Ascending aorta (tissue), 2 donors: Measurements from ENCODE around the gene SNED1. TPM values are rescaled to one million over a fixed set of nuclear protein-coding genes. Genes with fewer than 3 reads are reported as not detected.

Experiments used
- DNase-seq, 2 donors: peaks; one replicate each; pipeline ENCODE4 v3.0.0-alpha.2; 2019; ENCODE audit warnings: low spot score in 2 of 2
- H3K27ac ChIP-seq, 2 donors: fragments of 200-600 bp; sonication (generic); one replicate each; pipeline ENCODE4 v1.5.1; 2016 to 2017; ENCODE audit warnings: mild to moderate bottlenecking in 1 of 2
- H3K27me3 ChIP-seq: fragments of 200-600 bp; sonication (generic); one replicate; pipeline ENCODE4 v1.5.1; 2017
- H3K36me3 ChIP-seq, 2 donors: fragments of 200-600 bp; sonication (generic); one replicate each; pipeline ENCODE4 v1.5.1; 2016
- H3K4me1 ChIP-seq, 2 donors: fragments of 200-600 bp; sonication (generic); one replicate each; pipeline ENCODE4 v1.5.1; 2016 to 2017; ENCODE audit warnings: mild to moderate bottlenecking in 1 of 2
- H3K4me3 ChIP-seq, 2 donors: fragments of 200-600 bp; sonication (generic); one replicate each; pipeline ENCODE4 v1.5.1; 2016 to 2017; ENCODE audit warnings: mild to moderate bottlenecking in 1 of 2
- H3K9me3 ChIP-seq, 2 donors: fragments of 200-600 bp; sonication (generic); one replicate each; pipeline ENCODE4 v1.5.1; 2016
- intact Hi-C: fragments of 100-400 bp; cut with DNase I; formaldehyde crosslinking; loops from one replicate; pipeline ENCODE4 v1.15.1; 2023
- total RNA-seq: library from RNA; depleted of rRNA; stranded (reverse); fragments of >200 nt; gene quantifications from one replicate; pipeline ENCODE4 v1.1.0, GENCODE V29; 2016
- TF ChIP-seq, protein P1 (sequence below), 3 experiments: fragments of 200-600 bp in 2 of 3; fragments of 450-650 bp in 1 of 3; sonication (generic) in 2 of 3; IDR thresholded peaks; one replicate each; pipeline ENCODE4 v1.5.1; 2016 to 2019; ENCODE audit warnings: antibody characterized with exemption in 3 of 3, mild to moderate bottlenecking in 1 of 3, moderate library complexity in 1 of 3

Gene SNED1
- total RNA-seq, 1 donor from 2014 or later: 84.3 TPM

DNA sequence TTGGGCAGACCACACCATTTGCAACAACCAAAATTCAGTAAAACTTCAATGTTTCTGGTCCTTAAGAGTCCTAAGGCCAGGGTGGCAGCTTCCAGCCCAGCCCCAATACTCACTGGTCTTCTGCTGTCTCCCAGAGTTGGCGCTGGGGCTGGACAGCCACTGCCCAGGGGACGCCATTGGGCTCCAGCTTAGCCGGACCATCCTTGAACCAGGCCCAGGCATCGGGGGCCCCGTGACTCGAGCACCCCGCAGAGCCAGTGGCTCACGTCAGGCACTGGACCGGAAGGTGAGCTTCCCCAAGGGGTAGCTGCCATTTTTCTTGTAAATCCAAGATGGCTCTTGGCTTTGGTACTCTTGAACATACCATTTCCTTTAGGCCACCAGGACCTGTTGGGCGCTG, 21.8 kb downstream of the SNED1 start:
- no peak for DNase-seq
- Histone ChIP-seq H3K27me3 (no peaks in the 10 kb centered on the region), H3K4me1 (no peaks in the 10 kb centered on the region), H3K9me3 (peaks cover 3 to 5% of the 10 kb centered on the region in 2 donors), H3K4me3 (no peak overlapping the region), H3K36me3 (peaks cover 7 to 28% of the 10 kb centered on the region in 2 donors), H3K27ac (no peak overlapping the region)
- intact Hi-C loops: no loop called here
- TF ChIP-seq, protein P1, sequence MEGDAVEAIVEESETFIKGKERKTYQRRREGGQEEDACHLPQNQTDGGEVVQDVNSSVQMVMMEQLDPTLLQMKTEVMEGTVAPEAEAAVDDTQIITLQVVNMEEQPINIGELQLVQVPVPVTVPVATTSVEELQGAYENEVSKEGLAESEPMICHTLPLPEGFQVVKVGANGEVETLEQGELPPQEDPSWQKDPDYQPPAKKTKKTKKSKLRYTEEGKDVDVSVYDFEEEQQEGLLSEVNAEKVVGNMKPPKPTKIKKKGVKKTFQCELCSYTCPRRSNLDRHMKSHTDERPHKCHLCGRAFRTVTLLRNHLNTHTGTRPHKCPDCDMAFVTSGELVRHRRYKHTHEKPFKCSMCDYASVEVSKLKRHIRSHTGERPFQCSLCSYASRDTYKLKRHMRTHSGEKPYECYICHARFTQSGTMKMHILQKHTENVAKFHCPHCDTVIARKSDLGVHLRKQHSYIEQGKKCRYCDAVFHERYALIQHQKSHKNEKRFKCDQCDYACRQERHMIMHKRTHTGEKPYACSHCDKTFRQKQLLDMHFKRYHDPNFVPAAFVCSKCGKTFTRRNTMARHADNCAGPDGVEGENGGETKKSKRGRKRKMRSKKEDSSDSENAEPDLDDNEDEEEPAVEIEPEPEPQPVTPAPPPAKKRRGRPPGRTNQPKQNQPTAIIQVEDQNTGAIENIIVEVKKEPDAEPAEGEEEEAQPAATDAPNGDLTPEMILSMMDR (IDR thresholded peaks at IDR 0.05): no peak

DNA sequence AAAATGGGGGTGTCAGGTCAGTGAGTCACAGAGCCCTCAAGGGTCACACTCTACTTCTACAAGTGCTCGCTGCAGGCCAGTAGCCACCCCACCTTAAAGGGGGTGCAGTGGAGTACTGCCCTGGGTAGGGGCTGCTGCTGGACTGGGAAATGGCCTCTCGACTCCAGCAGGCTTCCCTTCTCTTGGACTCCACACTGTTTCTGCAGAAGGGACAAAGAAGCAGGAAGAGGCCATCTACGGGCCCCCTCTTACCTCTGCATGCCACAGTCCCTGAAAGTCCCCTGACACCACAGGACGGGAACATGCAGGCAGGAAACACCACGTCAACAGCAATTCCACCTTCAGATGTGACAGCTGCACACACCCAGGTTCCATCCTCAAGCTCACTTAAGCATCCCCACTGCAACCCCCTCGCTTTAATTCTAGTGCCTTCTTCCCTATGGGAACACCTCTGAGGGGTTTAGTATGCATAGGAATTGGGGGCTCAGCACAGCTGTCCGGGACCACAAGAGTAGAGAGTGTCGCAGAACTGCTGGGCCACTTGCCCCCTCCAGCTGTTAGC, 22.3 kb downstream of the SNED1 start:
- no peak overlapping the region for H3K4me3 ChIP-seq
- TF ChIP-seq, protein P1 (IDR thresholded peaks at IDR 0.05): no peak
- no peaks in the 10 kb centered on the region for H3K4me1 ChIP-seq
- no peaks in the 10 kb centered on the region for H3K27me3 ChIP-seq
- no peak for DNase-seq
- H3K36me3 ChIP-seq: peaks cover 7 to 28% of the 10 kb centered on the region in 2 donors
- H3K9me3 ChIP-seq: peaks cover 6 to 10% of the 10 kb centered on the region in 2 donors
- intact Hi-C loops: no loop called here
- H3K27ac ChIP-seq: no peak overlapping the region

DNA sequence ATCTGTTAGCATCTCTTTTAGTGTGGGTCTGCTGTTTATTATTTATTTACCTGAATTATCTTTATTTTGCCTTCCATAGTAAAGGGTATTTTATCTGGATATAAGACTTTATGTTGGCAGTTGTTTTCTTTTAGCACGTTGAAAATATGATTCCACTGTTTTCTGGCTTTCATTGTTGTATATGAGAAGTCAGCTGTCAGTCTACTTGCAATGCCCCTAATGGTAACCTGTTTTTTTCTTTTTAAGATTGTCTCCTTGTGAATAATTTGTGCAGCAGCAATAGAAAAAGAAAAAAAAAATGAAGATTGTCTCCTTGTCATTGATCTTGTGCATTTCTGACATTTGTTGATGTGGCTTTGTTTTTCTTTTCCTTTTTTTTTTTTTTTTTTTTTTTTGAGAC, 27.2 kb downstream of the SNED1 start:
- intact Hi-C loops: no loop called here
- Histone ChIP-seq H3K27ac (no peak overlapping the region), H3K4me1 (no peaks in the 10 kb centered on the region), H3K36me3 (peaks cover 0 to 19% of the 10 kb centered on the region in 2 donors), H3K4me3 (no peak overlapping the region), H3K9me3 (peaks cover 6 to 17% of the 10 kb centered on the region in 2 donors), H3K27me3 (no peaks in the 10 kb centered on the region)
- DNase-seq: no peak
- TF ChIP-seq, protein P1 (IDR thresholded peaks at IDR 0.05): no peak

DNA sequence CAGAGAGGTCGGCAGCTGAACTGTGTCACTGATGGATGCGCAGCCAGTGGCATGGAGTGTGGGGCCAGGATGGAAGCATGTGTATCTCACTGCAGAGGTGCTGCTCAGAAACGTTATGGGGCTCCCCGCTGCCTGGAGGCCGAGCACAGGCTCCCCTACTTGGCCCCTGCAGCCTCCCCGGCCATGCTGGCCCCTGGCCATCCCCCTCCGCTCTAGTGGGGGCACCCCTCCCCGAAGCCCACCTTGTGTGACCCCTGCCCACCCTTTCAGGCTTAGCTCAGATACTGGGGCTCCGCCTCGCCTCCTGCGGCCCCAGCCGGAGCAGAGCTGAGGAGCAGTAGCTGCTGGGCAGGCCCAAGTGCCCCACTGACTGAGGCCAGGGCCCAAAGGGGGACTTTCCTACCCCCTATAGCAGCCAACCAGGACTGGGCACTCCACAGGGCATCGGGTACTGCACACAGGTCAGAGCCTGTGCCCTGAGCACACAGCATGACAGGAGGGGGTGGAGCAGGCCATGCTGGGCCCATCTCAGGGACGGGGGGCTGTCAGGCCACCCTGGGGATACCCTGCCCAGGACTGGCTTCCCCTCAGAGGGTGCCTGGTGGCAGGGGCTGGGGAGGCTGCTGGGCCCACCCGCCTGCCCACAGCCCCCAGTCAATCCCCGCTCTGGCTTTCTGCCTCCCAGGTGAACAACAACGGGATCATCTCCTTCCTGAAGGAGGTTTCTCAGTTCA, 31.3 kb downstream of the SNED1 start:
- H3K4me3 ChIP-seq: no peak overlapping the region
- H3K9me3 ChIP-seq: peaks cover 6 to 16% of the 10 kb centered on the region in 2 donors
- intact Hi-C loops: no loop called here
- H3K4me1 ChIP-seq: no peaks in the 10 kb centered on the region
- H3K27me3 ChIP-seq: no peaks in the 10 kb centered on the region
- TF ChIP-seq, protein P1 (IDR thresholded peaks at IDR 0.05): no peak
- no peak for DNase-seq
- no peak overlapping the region for H3K27ac ChIP-seq
- peaks cover 9 to 41% of the 10 kb centered on the region in 2 donors for H3K36me3 ChIP-seq

DNA sequence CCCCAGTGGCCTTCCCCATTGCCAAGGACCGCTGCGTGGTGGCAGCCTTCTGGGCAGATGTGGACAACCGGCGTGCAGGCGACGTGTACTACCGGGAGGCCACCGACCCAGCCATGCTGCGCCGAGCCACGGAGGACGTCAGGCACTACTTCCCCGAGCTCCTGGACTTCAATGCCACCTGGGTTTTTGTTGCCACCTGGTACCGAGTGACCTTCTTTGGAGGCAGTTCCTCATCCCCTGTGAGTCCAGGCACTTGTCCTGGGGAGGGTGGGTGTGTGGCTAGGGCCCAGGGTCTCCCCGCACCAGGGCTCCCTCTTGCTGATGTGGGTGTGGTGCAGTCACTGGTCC, 31.9 kb downstream of the SNED1 start:
- Histone ChIP-seq H3K9me3 (peaks cover 2 to 11% of the 10 kb centered on the region in 2 donors), H3K27ac (no peak overlapping the region), H3K36me3 (peaks cover 9 to 42% of the 10 kb centered on the region in 2 donors), H3K4me3 (no peak overlapping the region), H3K4me1 (no peaks in the 10 kb centered on the region), H3K27me3 (no peaks in the 10 kb centered on the region)
- intact Hi-C loops: no loop called here
- no peak for DNase-seq
- TF ChIP-seq, protein P1 (IDR thresholded peaks at IDR 0.05): no peak
